ENCODE data around the gene A1CF. TPM values are rescaled to one million over a fixed set of nuclear protein-coding genes. Genes with fewer than 3 reads are reported as not detected.
"Not testable (repeated sequence)": the region's sequence is repeated elsewhere in the genome, so short reads cannot be mapped to it uniquely, and the experiment has no call there.

Gene A1CF
- total RNA-seq, 3 donors from 2014 or later = under 0.01 TPM; not detected in 2

GRCh38 chr10:50927522-50928189 lies 42.2 kb upstream of the A1CF start:
- Histone ChIP-seq H3K4me1 (no peaks in the 10 kb centered on the region), H3K27me3 (no peaks in the 10 kb centered on the region), H3K27ac (peak overlapping the region; percentile 56), H3K4me3 (no peak overlapping the region), H3K36me3 (no peaks in the 10 kb centered on the region), H3K9me3 (peaks cover 7 to 12% of the 10 kb centered on the region in 2 donors)
- DNase-seq (ENCODE audit: low spot score in 2 of 2) = no peak
- intact Hi-C loops (cut with DNase I; ENCODE audit: low total_unique reads) = no loop called here
- TF ChIP-seq CTCF (IDR thresholded peaks at IDR 0.05) (no peak), POLR2AphosphoS5 (IDR thresholded peaks at IDR 0.05) (no peak), POLR2A (IDR thresholded peaks at IDR 0.05) (no peak)

- H3K27ac ChIP-seq; H3K4me3 ChIP-seq; H3K4me1 ChIP-seq; H3K27me3 ChIP-seq; DNase-seq (ENCODE audit: low spot score in 2 of 2); H3K36me3 ChIP-seq; intact Hi-C loops (cut with DNase I; ENCODE audit: low total_unique reads): not testable (repeated sequence)
- peaks cover 7 to 12% of the 10 kb centered on the region in 2 donors for H3K9me3 ChIP-seq
These were observed 38.0 kb upstream of the A1CF start for GRCh38 chr10:50923471-50923870.

GRCh38 chr10:50919010-50919409 lies 33.6 kb upstream of the A1CF start:
- no peak for DNase-seq (ENCODE audit: low spot score in 2 of 2)
- H3K4me3 ChIP-seq = no peak overlapping the region
- no peaks in the 10 kb centered on the region for H3K36me3 ChIP-seq
- no peak for TF ChIP-seq POLR2AphosphoS5 (IDR thresholded peaks at IDR 0.05)
- TF ChIP-seq POLR2A (IDR thresholded peaks at IDR 0.05) = no peak
- no peak for TF ChIP-seq CTCF (IDR thresholded peaks at IDR 0.05)
- intact Hi-C loops (cut with DNase I; ENCODE audit: low total_unique reads) = no loop called here
- no peak overlapping the region for H3K27ac ChIP-seq
- no peaks in the 10 kb centered on the region for H3K27me3 ChIP-seq
- no peaks in the 10 kb centered on the region for H3K4me1 ChIP-seq
- H3K9me3 ChIP-seq = peaks cover 7 to 12% of the 10 kb centered on the region in 2 donors

GRCh38 chr10:50918529-50918928 lies 33.1 kb upstream of the A1CF start:
- H3K27ac ChIP-seq = no peak overlapping the region
- H3K27me3 ChIP-seq = no peaks in the 10 kb centered on the region
- H3K36me3 ChIP-seq = no peaks in the 10 kb centered on the region
- peaks cover 7% of the 10 kb centered on the region in 2 donors for H3K9me3 ChIP-seq
- no peak overlapping the region for H3K4me3 ChIP-seq
- DNase-seq (ENCODE audit: low spot score in 2 of 2) = no peak
- intact Hi-C loops (cut with DNase I; ENCODE audit: low total_unique reads) = no loop called here
- H3K4me1 ChIP-seq = no peaks in the 10 kb centered on the region
- TF ChIP-seq CTCF (IDR thresholded peaks at IDR 0.05) (no peak), POLR2A (IDR thresholded peaks at IDR 0.05) (no peak), POLR2AphosphoS5 (IDR thresholded peaks at IDR 0.05) (no peak)

GRCh38 chr10:50917486-50917885 lies 32.1 kb upstream of the A1CF start:
- no peak for DNase-seq (ENCODE audit: low spot score in 2 of 2)
- no peak for TF ChIP-seq POLR2A (IDR thresholded peaks at IDR 0.05)
- TF ChIP-seq POLR2AphosphoS5 (IDR thresholded peaks at IDR 0.05) = no peak
- TF ChIP-seq CTCF (IDR thresholded peaks at IDR 0.05) = no peak
- no peak overlapping the region for H3K4me3 ChIP-seq
- H3K27me3 ChIP-seq = no peaks in the 10 kb centered on the region
- H3K27ac ChIP-seq = no peak overlapping the region
- no peaks in the 10 kb centered on the region for H3K4me1 ChIP-seq
- intact Hi-C loops (cut with DNase I; ENCODE audit: low total_unique reads) = no loop called here
- no peaks in the 10 kb centered on the region for H3K36me3 ChIP-seq
- H3K9me3 ChIP-seq = no peaks in the 10 kb centered on the region

Measured in breast epithelium (tissue), 4 donors.